Bronchial epithelial cell (primary cell): ENCODE measurements around the gene SERAC1. TPM values are rescaled to one million over a fixed set of nuclear protein-coding genes. Genes with fewer than 3 reads are reported as not detected.

Experiments used
- DNase-seq: peaks from one replicate; pipeline ENCODE4 v3.0.0-alpha.2; 2010; ENCODE audit warnings: low read depth
- FAIRE-seq: peaks from 2 replicates; lab custom pipeline; 2011; peaks lifted over from hg19 to GRCh38; lab: Jason Lieb, UNC
- H3K27me3 ChIP-seq: 2 replicates; pipeline ENCODE4 v1.5.1; 2011; ENCODE audit warnings: low read length; ENCODE audit not compliant: control insufficient read depth, insufficient read depth
- H3K36me3 ChIP-seq: 2 replicates; pipeline ENCODE4 v1.5.1; 2011; ENCODE audit warnings: low read length; ENCODE audit not compliant: control insufficient read depth, insufficient read depth
- H3K4me3 ChIP-seq: 2 replicates; pipeline ENCODE4 v1.5.1; 2011; ENCODE audit warnings: mild to moderate bottlenecking, low read depth, low read length, control low read depth
- total RNA-seq: library from RNA; depleted of rRNA; stranded (reverse); fragments of >200 nt; gene quantifications from 2 replicates; pipeline ENCODE4 v1.2.1, GENCODE V29; 2014
- TF ChIP-seq, protein P1 (sequence below): IDR thresholded peaks from 2 replicates; pipeline ENCODE4 v1.5.1; 2011; ENCODE audit warnings: mild to moderate bottlenecking, moderate library complexity, low read length, control low read depth, inconsistent platforms; ENCODE audit not compliant: insufficient read depth, severe bottlenecking

SERAC1 gene
- total RNA-seq, 1 donor from 2014 or later = 12.1 TPM

DNA sequence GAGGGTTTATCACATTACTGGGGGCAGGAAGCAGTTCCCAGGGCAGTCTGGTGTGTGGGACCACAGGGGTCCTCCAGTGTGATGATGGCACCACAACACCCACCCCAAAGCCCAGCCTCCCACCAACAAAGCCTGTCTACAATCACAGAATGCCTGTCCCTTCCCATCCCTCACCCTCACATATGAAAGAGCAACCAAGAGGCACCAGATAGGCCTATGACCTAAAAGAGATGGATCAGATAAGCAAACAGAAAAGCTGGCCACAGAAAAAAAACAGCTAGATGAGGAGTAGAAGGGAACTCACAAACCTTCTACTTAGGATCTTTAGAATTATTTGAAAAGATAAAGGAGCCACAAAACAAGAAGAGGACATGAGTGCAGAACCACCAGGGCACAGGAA lies 54.3 kb downstream of the SERAC1 start:
- DNase-seq (no peak), FAIRE-seq (no peak)
- TF ChIP-seq, protein P1, sequence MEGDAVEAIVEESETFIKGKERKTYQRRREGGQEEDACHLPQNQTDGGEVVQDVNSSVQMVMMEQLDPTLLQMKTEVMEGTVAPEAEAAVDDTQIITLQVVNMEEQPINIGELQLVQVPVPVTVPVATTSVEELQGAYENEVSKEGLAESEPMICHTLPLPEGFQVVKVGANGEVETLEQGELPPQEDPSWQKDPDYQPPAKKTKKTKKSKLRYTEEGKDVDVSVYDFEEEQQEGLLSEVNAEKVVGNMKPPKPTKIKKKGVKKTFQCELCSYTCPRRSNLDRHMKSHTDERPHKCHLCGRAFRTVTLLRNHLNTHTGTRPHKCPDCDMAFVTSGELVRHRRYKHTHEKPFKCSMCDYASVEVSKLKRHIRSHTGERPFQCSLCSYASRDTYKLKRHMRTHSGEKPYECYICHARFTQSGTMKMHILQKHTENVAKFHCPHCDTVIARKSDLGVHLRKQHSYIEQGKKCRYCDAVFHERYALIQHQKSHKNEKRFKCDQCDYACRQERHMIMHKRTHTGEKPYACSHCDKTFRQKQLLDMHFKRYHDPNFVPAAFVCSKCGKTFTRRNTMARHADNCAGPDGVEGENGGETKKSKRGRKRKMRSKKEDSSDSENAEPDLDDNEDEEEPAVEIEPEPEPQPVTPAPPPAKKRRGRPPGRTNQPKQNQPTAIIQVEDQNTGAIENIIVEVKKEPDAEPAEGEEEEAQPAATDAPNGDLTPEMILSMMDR = no peak
- Histone ChIP-seq H3K36me3 (no peaks in the 10 kb centered on the region), H3K27me3 (no peaks in the 10 kb centered on the region), H3K4me3 (no peak overlapping the region)

DNA sequence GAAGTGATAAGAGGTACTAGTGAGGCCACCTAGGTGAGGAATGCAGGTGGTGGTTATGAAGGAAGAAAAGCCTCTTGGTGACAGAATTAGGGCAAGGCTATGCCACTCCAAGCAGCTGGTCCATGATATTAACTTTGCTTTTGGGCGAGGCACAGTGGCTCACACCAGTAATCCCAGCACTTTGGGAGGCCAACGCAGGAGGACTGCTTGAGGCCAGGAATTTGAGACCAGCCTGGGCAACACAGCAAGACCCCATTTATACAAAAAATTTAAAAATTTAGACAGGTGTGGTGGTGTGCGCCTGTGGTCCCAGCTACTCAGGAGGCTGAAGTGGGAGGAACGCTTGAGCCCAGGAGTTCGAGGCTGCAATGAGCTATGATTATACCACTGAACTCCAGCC lies 56.1 kb downstream of the SERAC1 start:
- Histone ChIP-seq H3K36me3 (no peaks in the 10 kb centered on the region), H3K4me3 (no peak overlapping the region), H3K27me3 (no peaks in the 10 kb centered on the region)
- TF ChIP-seq, protein P1 = no peak
- FAIRE-seq (no peak), DNase-seq (no peak)

DNA sequence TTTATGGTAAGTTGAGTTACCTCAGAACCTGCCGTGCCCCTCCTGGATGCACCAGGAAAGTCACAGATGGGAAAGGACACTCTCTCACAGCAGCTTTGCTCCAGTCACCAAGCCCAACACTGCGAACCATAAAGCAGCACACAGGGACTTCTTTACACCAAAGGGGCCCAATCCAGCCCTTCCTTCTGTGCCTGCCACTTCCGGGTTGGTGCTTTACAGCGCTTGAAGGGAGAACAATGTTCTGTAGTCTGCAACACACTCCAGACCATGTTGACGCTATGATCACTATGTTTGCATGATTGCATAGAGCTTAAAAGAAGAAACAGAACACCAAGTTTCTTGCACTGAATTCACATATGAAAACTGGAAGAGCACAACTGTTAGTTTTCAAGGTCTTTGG lies 57.1 kb downstream of the SERAC1 start:
- peak; percentile 23 for FAIRE-seq
- TF ChIP-seq, protein P1 = no peak
- Histone ChIP-seq H3K4me3 (no peak overlapping the region), H3K36me3 (no peaks in the 10 kb centered on the region), H3K27me3 (no peaks in the 10 kb centered on the region)
- DNase-seq = no peak

DNA sequence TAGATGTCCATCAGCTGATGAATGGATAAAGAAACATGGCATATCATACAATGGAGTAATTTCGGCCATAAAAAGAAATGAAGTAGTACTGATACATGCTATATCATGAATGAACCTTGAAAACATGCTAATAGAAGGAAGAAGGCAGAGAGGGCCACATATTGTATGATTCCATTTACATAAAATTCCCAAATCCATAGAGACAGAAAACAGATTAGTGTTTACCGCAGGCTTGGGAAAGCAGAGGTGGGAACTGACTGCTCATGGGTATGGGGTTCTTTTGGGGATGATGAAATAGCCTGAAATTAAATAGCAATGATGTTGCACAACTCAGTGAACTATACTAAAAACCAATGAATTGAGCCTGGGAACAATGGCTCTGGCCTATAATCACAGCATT lies 58.3 kb downstream of the SERAC1 start:
- no peak for FAIRE-seq
- Histone ChIP-seq H3K4me3 (no peak overlapping the region), H3K27me3 (no peaks in the 10 kb centered on the region), H3K36me3 (no peaks in the 10 kb centered on the region)
- DNase-seq = no peak
- TF ChIP-seq, protein P1 = no peak

DNA sequence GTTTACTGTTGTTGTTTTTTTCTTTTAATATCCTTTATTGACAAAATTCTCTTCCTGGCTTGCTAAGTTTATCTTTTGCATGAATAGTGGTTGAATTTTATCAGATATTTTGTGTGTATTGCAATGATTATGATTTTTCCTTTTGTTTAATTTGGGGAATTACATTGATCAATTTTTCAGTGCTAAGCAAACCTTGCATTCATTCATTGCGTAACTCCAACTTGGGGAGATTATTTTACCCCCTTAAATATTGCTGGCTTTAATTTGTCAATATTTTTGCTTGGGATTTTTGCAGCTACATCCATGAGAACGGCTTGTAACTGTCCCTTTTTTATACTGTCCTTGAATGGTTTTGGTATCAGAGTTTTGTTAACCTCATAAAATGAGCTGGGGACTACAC lies 63.4 kb downstream of the SERAC1 start:
- H3K4me3 ChIP-seq = no peak overlapping the region
- H3K27me3 ChIP-seq = no peaks in the 10 kb centered on the region
- TF ChIP-seq, protein P1 = no peak
- H3K36me3 ChIP-seq = no peaks in the 10 kb centered on the region
- DNase-seq (no peak), FAIRE-seq (no peak)

GRCh38 chr6:158103228-158103627 lies 64.8 kb downstream of the SERAC1 start:
- Histone ChIP-seq H3K4me3 (no peak overlapping the region), H3K27me3 (no peaks in the 10 kb centered on the region), H3K36me3 (no peaks in the 10 kb centered on the region)
- DNase-seq = no peak
- no peak for FAIRE-seq
- TF ChIP-seq, protein P1 = no peak
